HG02642 (cell line): ENCODE measurements around the gene ECEL1.
"Not testable (repeated sequence)": the region's sequence is repeated elsewhere in the genome, so short reads cannot be mapped to it uniquely, and the experiment has no call there.

ENCODE experiments used
- ATAC-seq: cut with Tn5 transposase; IDR thresholded peaks from one replicate; pipeline ENCODE4 v1.9.1; 2021; ENCODE audit warnings: mild to moderate bottlenecking; ENCODE audit not compliant: unreplicated experiment, poor library complexity

Gene ECEL1

GRCh38 chr2:232487385-232488096, at the start of gene ECEL1:
Gene ECEL1 (minus strand): TSS chr2:232487834. CDS start chr2:232486653, 1,181 bp downstream.
- ATAC-seq = no peak

GRCh38 chr2:232537079-232537478, 49.4 kb upstream of the ECEL1 start:
- no peak for ATAC-seq

GRCh38 chr2:232535761-232536530, 48.3 kb upstream of the ECEL1 start:
- no peak for ATAC-seq

- no peak for ATAC-seq
Measured at GRCh38 chr2:232534940-232535651, 47.5 kb upstream of the ECEL1 start.

GRCh38 chr2:232533944-232534710, 46.5 kb upstream of the ECEL1 start:
- ATAC-seq = no peak

GRCh38 chr2:232532821-232533220, 45.2 kb upstream of the ECEL1 start:
- ATAC-seq = not testable (repeated sequence)

- no peak for ATAC-seq
Measured at GRCh38 chr2:232532419-232532818, 44.8 kb upstream of the ECEL1 start.

GRCh38 chr2:232530626-232531260, 43.1 kb upstream of the ECEL1 start:
- no peak for ATAC-seq

GRCh38 chr2:232529806-232530547, 42.3 kb upstream of the ECEL1 start:
- no peak for ATAC-seq

GRCh38 chr2:232528746-232529460, 41.3 kb upstream of the ECEL1 start:
- ATAC-seq = no peak

GRCh38 chr2:232527905-232528470, 40.4 kb upstream of the ECEL1 start:
- ATAC-seq = no peak

- ATAC-seq = no peak
Measured at GRCh38 chr2:232526372-232526941, 38.8 kb upstream of the ECEL1 start.

- ATAC-seq = no peak
Measured at GRCh38 chr2:232525791-232526371, 38.2 kb upstream of the ECEL1 start, which contains the start of gene CHRND. Gene CHRND (plus strand): TSS chr2:232526160. CDS start chr2:232526216, 56 bp downstream.

GRCh38 chr2:232525199-232525598, 37.6 kb upstream of the ECEL1 start:
- ATAC-seq = no peak

GRCh38 chr2:232524771-232525170, 37.1 kb upstream of the ECEL1 start:
- no peak for ATAC-seq

- ATAC-seq = no peak
Measured at GRCh38 chr2:232523682-232524597, 36.3 kb upstream of the ECEL1 start.

- ATAC-seq = no peak
Measured at GRCh38 chr2:232523402-232523681, 35.7 kb upstream of the ECEL1 start.
